Liver (tissue), 9 donors: ENCODE measurements around the gene SAFB2. TPM values are rescaled to one million over a fixed set of nuclear protein-coding genes. Genes with fewer than 3 reads are reported as not detected.

ENCODE experiments used
- DNase-seq: peaks from one replicate; pipeline ENCODE4 v3.0.0-alpha.2; 2017; ENCODE audit warnings: low spot score
- H3K27ac ChIP-seq, 2 donors: one replicate each; pipeline ENCODE4 v1.7.0; 2013; ENCODE audit warnings: inconsistent platforms in 2 of 2, low read length in 2 of 2, control low read depth in 1 of 2, low read depth in 1 of 2, mild to moderate bottlenecking in 1 of 2
- H3K27me3 ChIP-seq, 4 donors: one replicate each; pipeline versions ENCODE4 v1.6.1 to v1.7.0; 2013; ENCODE audit warnings: low read length in 3 of 4, inconsistent platforms in 1 of 4, mild to moderate bottlenecking in 1 of 4, moderate library complexity in 1 of 4; ENCODE audit not compliant: control insufficient read depth in 4 of 4, insufficient read depth in 4 of 4
- H3K36me3 ChIP-seq, 4 donors: one replicate each; pipeline versions ENCODE4 v1.6.1 to v1.7.0; 2013; ENCODE audit warnings: low read length in 3 of 4, mild to moderate bottlenecking in 3 of 4, low read depth in 1 of 4, moderate library complexity in 1 of 4; ENCODE audit not compliant: control insufficient read depth in 4 of 4, insufficient read depth in 3 of 4
- H3K4me1 ChIP-seq, 4 donors: one replicate each; pipeline versions ENCODE4 v1.6.1 to v1.7.0; 2013; ENCODE audit warnings: low read length in 3 of 4, mild to moderate bottlenecking in 3 of 4, moderate library complexity in 1 of 4; ENCODE audit not compliant: control insufficient read depth in 4 of 4, insufficient read depth in 4 of 4
- H3K4me3 ChIP-seq, 3 donors: one replicate each; pipeline versions ENCODE4 v1.6.1 to v1.7.0; 2013; ENCODE audit warnings: low read length in 3 of 3, control low read depth in 1 of 3, low read depth in 1 of 3, mild to moderate bottlenecking in 1 of 3
- H3K9ac ChIP-seq, 2 donors: one replicate each; pipeline ENCODE4 v1.7.0; 2013; ENCODE audit warnings: low read length in 2 of 2, mild to moderate bottlenecking in 2 of 2, moderate library complexity in 2 of 2, control low read depth in 1 of 2, low read depth in 1 of 2
- H3K9me3 ChIP-seq, 4 donors: one replicate each; pipeline versions ENCODE4 v1.6.1 to v1.7.0; 2013; ENCODE audit warnings: low read length in 3 of 4; ENCODE audit not compliant: control insufficient read depth in 4 of 4
- EGR1 ChIP-seq, 2 donors: IDR thresholded peaks; 2 replicates each; pipeline ENCODE4 v1.6.1; 2016 to 2018; ENCODE audit warnings: antibody characterized with exemption in 2 of 2, low read depth in 2 of 2
- FOXA1 ChIP-seq: IDR thresholded peaks from 2 replicates; pipeline ENCODE4 v1.6.1; 2016; ENCODE audit warnings: antibody characterized with exemption
- FOXA2 ChIP-seq: IDR thresholded peaks from 2 replicates; pipeline ENCODE4 v1.6.1; 2016; ENCODE audit warnings: antibody characterized with exemption
- GABPA ChIP-seq, 2 donors: IDR thresholded peaks in 1 of 2; conservative IDR thresholded peaks in 1 of 2; 2 replicates each; pipeline ENCODE4 v1.6.1; 2016; ENCODE audit warnings: antibody characterized with exemption in 2 of 2, mild to moderate bottlenecking in 1 of 2, moderate library complexity in 1 of 2
- HNF4A ChIP-seq, 2 donors: conservative IDR thresholded peaks; 2 replicates each; pipeline ENCODE4 v1.6.1; 2016; ENCODE audit warnings: antibody characterized with exemption in 2 of 2, mild to moderate bottlenecking in 2 of 2
- HNF4G ChIP-seq: IDR thresholded peaks from 2 replicates; pipeline ENCODE4 v1.6.1; 2016; ENCODE audit warnings: antibody characterized with exemption
- JUND ChIP-seq, 2 donors: IDR thresholded peaks; 2 replicates each; pipeline ENCODE4 v1.6.1; 2016; ENCODE audit warnings: antibody characterized with exemption in 2 of 2
- MAX ChIP-seq: IDR thresholded peaks from 2 replicates; pipeline ENCODE4 v1.6.1; 2016; ENCODE audit warnings: antibody characterized with exemption
- NR2F2 ChIP-seq: IDR thresholded peaks from 2 replicates; pipeline ENCODE4 v1.6.1; 2016; ENCODE audit warnings: antibody characterized with exemption
- RAD21 ChIP-seq, 2 donors: IDR thresholded peaks; 2 replicates each; pipeline ENCODE4 v1.6.1; 2016; ENCODE audit warnings: antibody characterized with exemption in 2 of 2, mild to moderate bottlenecking in 2 of 2
- RXRA ChIP-seq, 2 donors: IDR thresholded peaks; 2 replicates each; pipeline ENCODE4 v1.6.1; 2017 to 2018; ENCODE audit warnings: antibody characterized with exemption in 2 of 2, mild to moderate bottlenecking in 1 of 2
- SP1 ChIP-seq: IDR thresholded peaks from 2 replicates; pipeline ENCODE4 v1.6.1; 2018; ENCODE audit warnings: antibody characterized with exemption, mild to moderate bottlenecking
- TAF1 ChIP-seq: conservative IDR thresholded peaks from 2 replicates; pipeline ENCODE4 v1.6.1; 2016; ENCODE audit warnings: antibody characterized with exemption, mild to moderate bottlenecking
- YY1 ChIP-seq: IDR thresholded peaks from 2 replicates; pipeline ENCODE4 v1.6.1; 2016; ENCODE audit warnings: antibody characterized with exemption, mild to moderate bottlenecking
- ZBTB33 ChIP-seq: IDR thresholded peaks from 2 replicates; pipeline ENCODE4 v1.6.1; 2016; ENCODE audit warnings: antibody characterized with exemption
- WGBS: extraction: QIAGEN DNeasy Blood & Tissue Kit; methylation state at CpG from one replicate; pipeline ENCODE4 v1.1.7; 2013; 5-methylcytosine and 5-hydroxymethylcytosine counted together
- polyA plus RNA-seq, 2 donors: library from polyadenylated mRNA; stranded (reverse) in 1 of 2; unstranded in 1 of 2; fragments of 200-250 nt in 1 of 2; fragments of >200 nt in 1 of 2; fragmentation: Nextera tagmentation in 1 of 2; extraction: Ambion mirVana in 1 of 2; gene quantifications; one replicate each; pipeline versions ENCODE4 v1.2.1 to v1.2.3, GENCODE V29; 2013 to 2015
- total RNA-seq, 2 donors: library from RNA; depleted of rRNA; stranded (reverse); fragments of >200 nt; gene quantifications; one replicate each; pipeline ENCODE4 v1.2.3, GENCODE V29; 2014
- TF ChIP-seq, protein P1 (sequence below): IDR thresholded peaks from 2 replicates; pipeline ENCODE4 v1.6.1; 2016; ENCODE audit warnings: antibody characterized with exemption, mild to moderate bottlenecking
- TF ChIP-seq, protein P2 (sequence below): fragments of 150-350 bp; IDR thresholded peaks from 2 replicates; pipeline ENCODE4 v1.5.1; 2017; ENCODE audit warnings: improper control_type of control experiment, low read depth, low read length; ENCODE audit not compliant: missing input control
- TF ChIP-seq, protein P3 (sequence below): IDR thresholded peaks from 2 replicates; pipeline ENCODE4 v1.6.1; 2016; ENCODE audit warnings: antibody characterized with exemption
- donor health status: healthy.
- donor health status: healthy.
- donor health status: healthy.
- donor health status: healthy.
- donor health status: healthy.

SAFB2 gene
- total and polyA plus RNA-seq, 4 donors = 18.7 to 57.8 (median 28.5) TPM

GRCh38 chr19:5579286-5579685, 43.3 kb downstream of the SAFB2 start:
- no peak for DNase-seq
- H3K36me3 ChIP-seq = no peaks in the 10 kb centered on the region
- H3K27me3 ChIP-seq = no peaks in the 10 kb centered on the region
- peaks cover 0 to 5% (median 2%) of the 10 kb centered on the region in 4 donors for H3K4me1 ChIP-seq
- H3K9me3 ChIP-seq = no peaks in the 10 kb centered on the region
- H3K27ac ChIP-seq = no peak overlapping the region
- WGBS = 93% methylated on average over 6 of the region's 6 CpGs
- no peak overlapping the region for H3K4me3 ChIP-seq
- no peak overlapping the region for H3K9ac ChIP-seq
- TF ChIP-seq JUND (IDR thresholded peaks at IDR 0.05) (no peak), EGR1 (IDR thresholded peaks at IDR 0.05; ENCODE audit: low read depth in 2 of 2) (no peak), SP1 (no peak), FOXA1 (no peak), NR2F2 (no peak), ZBTB33 (no peak), RAD21 (IDR thresholded peaks at IDR 0.05) (no peak), GABPA (IDR thresholded peaks at IDR 0.05 in 1 of 2, conservative IDR thresholded peaks at IDR 0.05 in 1 of 2) (no peak), YY1 (no peak), HNF4A (conservative IDR thresholded peaks at IDR 0.05) (no peak), MAX (no peak), RXRA (IDR thresholded peaks at IDR 0.05) (no peak), HNF4G (no peak), FOXA2 (no peak), TAF1 (no peak)
- TF ChIP-seq, protein P1, sequence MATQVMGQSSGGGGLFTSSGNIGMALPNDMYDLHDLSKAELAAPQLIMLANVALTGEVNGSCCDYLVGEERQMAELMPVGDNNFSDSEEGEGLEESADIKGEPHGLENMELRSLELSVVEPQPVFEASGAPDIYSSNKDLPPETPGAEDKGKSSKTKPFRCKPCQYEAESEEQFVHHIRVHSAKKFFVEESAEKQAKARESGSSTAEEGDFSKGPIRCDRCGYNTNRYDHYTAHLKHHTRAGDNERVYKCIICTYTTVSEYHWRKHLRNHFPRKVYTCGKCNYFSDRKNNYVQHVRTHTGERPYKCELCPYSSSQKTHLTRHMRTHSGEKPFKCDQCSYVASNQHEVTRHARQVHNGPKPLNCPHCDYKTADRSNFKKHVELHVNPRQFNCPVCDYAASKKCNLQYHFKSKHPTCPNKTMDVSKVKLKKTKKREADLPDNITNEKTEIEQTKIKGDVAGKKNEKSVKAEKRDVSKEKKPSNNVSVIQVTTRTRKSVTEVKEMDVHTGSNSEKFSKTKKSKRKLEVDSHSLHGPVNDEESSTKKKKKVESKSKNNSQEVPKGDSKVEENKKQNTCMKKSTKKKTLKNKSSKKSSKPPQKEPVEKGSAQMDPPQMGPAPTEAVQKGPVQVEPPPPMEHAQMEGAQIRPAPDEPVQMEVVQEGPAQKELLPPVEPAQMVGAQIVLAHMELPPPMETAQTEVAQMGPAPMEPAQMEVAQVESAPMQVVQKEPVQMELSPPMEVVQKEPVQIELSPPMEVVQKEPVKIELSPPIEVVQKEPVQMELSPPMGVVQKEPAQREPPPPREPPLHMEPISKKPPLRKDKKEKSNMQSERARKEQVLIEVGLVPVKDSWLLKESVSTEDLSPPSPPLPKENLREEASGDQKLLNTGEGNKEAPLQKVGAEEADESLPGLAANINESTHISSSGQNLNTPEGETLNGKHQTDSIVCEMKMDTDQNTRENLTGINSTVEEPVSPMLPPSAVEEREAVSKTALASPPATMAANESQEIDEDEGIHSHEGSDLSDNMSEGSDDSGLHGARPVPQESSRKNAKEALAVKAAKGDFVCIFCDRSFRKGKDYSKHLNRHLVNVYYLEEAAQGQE = no peak
- TF ChIP-seq, protein P2, sequence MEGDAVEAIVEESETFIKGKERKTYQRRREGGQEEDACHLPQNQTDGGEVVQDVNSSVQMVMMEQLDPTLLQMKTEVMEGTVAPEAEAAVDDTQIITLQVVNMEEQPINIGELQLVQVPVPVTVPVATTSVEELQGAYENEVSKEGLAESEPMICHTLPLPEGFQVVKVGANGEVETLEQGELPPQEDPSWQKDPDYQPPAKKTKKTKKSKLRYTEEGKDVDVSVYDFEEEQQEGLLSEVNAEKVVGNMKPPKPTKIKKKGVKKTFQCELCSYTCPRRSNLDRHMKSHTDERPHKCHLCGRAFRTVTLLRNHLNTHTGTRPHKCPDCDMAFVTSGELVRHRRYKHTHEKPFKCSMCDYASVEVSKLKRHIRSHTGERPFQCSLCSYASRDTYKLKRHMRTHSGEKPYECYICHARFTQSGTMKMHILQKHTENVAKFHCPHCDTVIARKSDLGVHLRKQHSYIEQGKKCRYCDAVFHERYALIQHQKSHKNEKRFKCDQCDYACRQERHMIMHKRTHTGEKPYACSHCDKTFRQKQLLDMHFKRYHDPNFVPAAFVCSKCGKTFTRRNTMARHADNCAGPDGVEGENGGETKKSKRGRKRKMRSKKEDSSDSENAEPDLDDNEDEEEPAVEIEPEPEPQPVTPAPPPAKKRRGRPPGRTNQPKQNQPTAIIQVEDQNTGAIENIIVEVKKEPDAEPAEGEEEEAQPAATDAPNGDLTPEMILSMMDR = no peak
- TF ChIP-seq, protein P3, sequence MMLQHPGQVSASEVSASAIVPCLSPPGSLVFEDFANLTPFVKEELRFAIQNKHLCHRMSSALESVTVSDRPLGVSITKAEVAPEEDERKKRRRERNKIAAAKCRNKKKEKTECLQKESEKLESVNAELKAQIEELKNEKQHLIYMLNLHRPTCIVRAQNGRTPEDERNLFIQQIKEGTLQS = no peak
